HG02943 (cell line): ENCODE data around the gene RSPO1.
"Not testable (repeated sequence)": the region's sequence is repeated elsewhere in the genome, so short reads cannot be mapped to it uniquely, and the experiment has no call there.

Experiments
- ATAC-seq: cut with Tn5 transposase; IDR thresholded peaks from one replicate; pipeline ENCODE4 v1.9.1; 2021; ENCODE audit warnings: mild to moderate bottlenecking, low read depth, moderate library complexity; ENCODE audit not compliant: unreplicated experiment

RSPO1 gene, protein sequence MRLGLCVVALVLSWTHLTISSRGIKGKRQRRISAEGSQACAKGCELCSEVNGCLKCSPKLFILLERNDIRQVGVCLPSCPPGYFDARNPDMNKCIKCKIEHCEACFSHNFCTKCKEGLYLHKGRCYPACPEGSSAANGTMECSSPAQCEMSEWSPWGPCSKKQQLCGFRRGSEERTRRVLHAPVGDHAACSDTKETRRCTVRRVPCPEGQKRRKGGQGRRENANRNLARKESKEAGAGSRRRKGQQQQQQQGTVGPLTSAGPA

DNA sequence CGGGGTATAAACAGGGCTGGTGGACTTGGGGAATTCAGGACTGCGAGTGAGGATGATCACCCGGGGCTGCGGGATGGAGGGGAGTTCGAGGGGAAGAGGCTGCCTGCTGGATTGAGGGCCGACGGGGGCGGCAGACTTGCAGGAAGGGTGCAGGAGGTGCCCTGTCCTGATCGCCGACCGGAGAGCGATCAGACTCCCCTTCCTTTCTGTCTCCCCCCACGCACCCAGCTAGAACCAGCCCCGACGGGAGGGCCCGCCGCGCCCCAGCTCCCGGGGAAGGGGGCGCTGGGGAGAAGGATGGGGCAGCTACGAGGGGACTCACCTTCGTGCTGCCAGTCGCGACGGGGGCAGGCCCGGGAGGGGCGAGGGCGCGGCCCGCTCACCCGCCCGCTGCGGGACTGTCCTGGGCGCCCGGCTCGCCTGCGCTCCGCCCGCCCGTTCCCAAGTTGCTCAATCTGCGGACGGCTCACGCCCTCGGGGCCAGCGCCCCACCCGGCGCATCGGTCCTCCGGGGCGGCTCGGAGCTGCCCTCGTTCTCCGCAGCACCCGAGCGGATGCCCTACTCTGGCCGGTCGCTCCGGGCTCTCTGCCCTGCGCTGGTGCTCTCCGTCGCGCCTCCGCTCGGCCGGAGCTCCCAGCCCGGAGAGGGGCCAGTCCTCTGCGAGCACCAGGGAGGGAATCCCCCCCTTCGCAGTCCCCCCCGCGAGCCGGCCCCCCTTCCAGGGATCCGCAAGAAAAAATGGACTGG is at the start of gene RSPO1:
Gene RSPO1, minus strand, starts transcription at position 649 of the 748 bp plus-strand sequence. CDS start 5,231 bp downstream, outside the sequence.
- no peak for ATAC-seq

DNA sequence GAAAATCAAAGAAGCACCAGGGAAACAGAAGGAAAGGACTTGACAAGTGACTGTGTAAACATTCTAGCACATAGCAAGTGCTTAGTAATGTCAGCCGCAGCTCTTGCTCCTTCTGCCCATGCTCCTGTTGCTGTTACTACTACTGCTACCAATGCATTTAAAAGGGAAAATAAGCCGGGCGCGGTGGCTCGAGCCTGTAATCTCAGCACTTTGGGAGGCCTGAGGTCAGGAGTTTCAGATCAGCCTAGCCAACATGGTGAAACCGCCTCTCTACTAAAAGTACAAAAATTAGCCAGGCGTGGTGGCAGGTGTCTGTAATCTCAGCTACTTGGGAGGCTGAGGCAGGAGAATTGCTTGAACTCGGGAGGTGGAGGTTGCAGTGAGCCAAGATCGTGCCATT is 49.5 kb upstream of the RSPO1 start:
- not testable (repeated sequence) for ATAC-seq

DNA sequence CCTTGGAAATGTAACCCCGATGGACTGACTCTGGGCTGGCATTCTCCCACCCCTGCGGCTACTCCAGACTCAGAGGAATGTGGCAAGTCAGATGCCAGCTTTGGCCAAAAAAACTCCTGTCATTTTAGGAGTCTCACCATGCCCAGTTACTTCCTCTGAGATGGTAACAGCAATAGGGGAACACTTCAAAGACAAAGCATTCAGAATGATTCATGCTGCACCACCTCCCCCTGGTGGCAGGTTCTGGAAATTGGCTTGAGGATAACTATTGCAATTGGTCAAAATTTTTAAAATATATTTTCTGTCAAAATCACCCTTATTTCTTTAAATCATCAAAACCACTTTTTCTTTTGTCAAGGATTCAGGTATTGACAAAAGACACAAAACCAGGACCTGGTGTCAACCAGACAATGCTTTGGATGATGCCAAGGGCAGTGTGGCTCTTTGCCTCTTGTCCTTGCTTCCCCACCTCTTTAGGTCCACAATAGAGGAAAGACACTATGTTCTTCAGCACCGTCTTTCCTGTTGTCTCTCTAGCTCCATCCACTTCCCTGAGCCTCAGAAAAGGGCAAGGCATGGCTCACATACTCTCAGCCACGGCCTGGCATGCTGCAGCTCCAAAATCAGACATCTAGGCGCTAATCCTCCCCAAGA is 47.8 kb upstream of the RSPO1 start:
- ATAC-seq, result no peak

DNA sequence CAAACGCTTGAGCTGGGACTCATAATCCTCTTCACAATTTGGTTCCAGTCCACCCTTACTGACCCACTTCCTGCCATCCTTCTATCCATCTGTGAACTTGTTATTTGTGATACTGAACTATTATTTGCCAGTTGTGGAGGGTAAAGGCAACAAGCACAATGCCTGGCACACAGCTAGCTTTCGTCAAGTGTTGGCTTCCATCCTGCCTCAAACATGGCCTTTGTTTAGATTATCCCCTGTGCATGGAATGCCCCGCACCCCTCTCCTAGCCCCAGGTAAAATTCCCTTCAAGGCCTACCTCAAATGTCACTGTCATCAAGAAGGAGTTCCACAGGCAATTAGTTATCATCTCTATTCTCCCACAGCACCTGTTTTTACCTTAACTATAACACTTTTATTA is 46.2 kb upstream of the RSPO1 start:
- no peak for ATAC-seq

DNA sequence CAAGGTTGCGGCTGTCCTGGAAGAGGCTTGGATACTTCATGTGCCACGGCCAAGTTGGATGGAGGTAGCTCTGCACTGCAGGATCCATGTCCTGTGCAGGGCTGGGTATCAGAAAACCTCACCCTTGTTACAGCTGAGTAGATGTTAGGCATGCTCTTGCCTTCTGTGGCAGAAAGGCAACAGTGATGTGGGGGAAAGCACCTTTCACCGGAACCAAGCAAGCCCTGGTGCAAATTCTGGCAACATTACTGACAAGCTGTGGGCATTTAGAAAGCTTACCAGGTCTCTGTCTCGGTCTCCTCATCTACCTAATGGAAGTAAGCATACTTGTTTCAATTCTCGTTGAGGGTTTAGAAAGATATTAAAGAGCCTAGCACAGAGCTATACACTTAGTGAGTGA is 43.1 kb upstream of the RSPO1 start:
- no peak for ATAC-seq

DNA sequence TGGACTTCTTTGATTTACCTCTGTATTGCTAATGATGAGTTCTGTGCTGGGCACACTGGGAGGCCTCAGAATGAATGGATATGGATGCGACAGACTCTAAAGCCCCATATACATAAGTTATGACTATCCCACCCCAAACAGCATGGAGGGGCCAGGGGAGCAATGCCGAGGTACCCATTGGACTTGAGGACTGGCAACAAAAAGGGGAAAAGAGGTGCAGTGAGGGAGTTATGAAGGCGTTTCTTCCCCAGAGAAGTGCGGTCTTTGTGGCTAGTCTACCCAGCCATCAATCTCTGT is 42.4 kb upstream of the RSPO1 start:
- no peak for ATAC-seq

DNA sequence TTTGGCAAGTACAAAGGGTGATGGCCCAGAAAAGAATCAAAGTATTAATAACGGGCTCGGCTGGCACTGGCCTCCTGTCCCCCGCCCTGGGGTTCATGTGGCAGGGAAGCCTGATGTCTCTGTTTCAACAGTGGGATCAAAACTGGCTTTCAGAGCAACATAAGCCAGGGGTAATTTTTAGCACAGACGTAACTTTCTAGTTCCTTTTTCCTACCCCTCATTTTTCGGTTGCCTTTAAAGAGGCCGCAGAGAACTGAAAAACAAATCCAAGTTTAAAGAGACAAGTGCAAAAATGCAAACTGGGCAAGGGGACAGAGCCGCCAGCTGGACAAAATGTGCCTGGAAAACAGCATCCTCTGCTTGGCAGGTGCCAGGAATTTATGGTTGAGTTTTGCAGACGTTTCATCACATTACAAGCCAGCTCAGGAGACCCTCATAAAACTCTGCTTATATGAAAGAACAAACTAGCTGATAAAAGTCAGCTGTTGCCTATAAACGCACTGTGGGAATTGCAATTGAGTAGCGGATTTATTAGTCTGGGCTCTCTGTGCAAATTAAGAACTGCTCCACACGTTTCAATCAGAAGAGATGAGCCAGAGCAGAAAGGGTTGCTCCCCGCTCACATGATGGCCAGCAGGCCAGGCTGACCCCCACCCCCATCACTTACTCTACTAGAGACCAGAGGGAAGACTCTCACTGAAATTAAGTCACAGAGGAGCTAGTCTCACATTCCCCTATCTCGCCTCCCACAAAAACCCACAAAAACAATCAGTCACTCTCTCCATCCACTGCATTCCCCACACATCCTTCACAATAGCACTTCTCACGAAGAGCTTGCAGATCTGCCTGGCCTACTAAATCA is 41.8 kb upstream of the RSPO1 start:
- ATAC-seq, result no peak

DNA sequence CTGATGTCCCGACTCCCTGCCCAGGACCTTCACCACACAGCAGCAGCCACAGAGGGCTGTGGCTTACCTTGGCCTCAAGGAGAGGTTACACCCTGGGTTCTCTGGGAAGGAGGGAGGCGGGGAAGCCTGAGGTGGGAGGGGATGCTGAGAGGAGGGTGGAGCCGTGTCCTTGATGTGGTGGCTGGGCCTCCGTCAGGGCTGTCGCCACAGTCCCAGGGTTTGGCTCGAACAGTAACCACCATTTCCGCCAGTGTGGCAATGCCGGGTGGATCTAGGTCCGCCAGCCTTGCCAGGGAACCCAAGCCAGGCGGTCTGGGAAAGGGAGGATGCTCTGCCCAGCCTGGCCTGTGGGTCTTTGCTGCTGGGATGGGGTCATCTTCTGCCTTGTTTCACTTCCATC is 39.2 kb upstream of the RSPO1 start:
- no peak for ATAC-seq

DNA sequence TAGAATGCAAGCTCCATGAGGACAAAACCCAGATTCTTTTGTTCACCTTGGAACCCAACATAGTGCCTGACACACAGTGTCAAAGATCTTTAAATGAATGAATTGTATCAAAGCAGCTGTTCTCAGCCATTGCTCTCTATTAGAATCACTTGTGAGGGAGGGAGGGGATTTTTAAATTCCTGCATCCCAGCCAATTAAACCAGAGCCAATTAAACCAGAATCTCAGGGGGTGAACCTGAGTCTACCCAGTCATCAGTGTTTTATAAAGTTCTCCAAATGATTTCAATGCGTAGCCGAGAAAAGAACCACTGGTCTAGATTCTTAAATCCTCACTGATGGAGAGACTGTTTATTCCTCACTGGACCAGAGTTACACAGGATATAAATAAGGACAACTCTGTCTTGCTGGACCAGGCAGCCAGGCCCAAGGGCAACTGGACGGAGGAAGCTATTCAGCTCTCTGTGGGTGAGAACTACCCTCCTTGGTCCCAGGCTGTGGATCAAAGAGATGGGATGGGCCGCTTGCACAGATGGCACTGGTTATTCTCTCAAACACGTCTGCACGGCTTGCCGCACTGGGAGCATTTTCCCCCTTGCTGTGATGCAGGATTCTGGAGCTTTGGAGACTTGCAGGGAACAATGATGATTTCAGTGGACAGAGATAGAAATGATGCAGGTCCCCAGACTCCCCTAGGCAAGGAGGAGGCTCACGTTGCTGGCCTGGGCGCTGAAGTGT is 37.6 kb upstream of the RSPO1 start:
- no peak for ATAC-seq

DNA sequence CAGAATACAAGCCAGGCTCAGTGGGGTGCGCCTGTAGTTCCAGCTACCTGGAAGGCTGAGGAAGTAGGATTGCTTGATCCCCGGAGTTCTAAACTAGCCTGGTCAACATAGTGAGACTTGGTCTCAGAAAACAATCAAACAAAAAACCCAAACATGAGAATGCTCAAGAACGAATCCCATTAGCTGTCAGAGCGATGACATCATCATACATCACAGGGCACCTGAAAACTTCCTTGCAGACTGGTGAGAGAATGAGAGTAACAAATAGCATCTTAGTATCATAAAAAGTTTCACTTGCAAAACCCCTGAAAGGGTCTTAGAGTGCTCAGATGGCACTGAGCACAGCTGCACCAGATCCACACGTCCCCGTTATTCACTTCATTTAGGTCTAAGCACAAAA is 36.6 kb upstream of the RSPO1 start:
- ATAC-seq, result no peak

DNA sequence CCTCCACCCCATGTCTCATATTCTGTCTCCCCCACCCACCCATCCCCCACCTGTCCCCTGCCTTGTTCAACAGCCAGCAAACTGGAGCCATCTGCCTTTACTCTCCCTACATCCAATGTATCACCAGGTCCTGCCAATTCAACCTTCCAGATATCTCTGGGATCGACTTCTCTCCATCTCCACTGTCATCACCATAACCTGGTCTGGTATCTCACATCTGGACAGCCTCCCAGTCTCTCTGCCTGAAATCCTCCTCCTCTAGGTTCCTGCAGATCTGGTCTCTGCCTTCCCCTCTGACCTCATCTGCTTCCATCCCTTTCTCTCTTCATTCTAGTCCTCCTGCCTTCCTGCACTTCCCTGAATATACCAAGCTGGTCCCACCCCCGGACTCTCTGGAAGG is 35.4 kb upstream of the RSPO1 start:
- ATAC-seq, result no peak

DNA sequence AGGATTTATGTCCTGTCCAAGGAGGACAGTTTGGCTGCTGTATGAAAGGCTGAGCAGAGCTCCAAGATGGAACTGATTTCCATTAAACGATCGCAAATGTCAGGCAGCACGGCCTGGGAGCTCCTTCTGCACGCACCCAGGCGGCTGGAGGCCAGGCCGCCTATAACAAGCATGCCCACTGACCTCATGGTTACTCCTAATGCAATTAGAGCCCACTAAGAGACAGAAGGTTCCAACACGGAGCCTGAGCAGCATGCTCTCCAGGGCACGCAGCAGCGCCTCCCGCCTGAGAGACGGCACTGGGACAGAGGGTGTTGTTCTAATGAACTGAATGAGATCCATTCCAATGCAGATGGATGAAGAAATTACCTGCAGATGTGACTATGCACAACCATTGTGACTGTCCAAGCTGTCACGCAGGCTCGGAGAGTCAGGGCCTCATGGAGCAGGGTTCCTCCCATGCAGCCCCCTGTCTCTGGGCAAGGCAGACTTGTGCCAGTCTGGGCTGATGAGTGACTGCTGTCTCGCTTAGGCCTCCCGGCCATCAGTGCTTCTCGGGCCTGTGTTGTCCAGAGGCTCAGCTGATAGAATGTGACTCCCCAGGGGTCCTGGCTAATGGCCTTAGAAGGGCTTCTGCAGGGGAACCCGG is 32.5 kb upstream of the RSPO1 start:
- ATAC-seq, result no peak

DNA sequence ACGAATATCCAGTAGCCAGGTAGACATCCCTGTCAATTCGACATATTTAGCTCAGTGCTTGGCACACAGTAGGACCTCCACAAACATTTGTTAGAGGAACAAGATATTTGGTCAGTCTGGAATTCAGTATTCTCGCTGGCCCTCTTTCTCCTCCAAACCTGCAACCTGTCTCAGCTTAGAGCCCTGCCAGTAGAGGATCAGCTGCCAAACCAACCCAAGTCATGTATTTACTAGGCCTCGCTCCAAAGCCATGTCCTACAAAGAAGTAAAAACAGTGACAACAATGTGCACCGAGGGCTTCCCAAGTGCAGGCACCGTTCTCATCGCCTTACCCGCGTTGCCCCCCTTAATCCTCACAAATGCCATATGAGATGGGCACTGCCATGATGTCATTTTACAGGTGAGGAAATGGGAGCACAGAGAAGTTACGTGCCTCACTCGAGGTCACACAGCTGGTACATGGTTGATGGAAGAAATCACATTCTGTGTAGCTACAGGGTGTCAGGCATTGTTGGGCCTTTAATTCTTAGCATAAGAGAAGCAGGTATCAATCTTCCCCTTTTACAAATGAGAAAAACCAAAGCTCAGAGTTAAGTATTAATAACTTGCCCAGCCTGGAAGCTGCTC is 31.7 kb upstream of the RSPO1 start:
- ATAC-seq, result no peak

DNA sequence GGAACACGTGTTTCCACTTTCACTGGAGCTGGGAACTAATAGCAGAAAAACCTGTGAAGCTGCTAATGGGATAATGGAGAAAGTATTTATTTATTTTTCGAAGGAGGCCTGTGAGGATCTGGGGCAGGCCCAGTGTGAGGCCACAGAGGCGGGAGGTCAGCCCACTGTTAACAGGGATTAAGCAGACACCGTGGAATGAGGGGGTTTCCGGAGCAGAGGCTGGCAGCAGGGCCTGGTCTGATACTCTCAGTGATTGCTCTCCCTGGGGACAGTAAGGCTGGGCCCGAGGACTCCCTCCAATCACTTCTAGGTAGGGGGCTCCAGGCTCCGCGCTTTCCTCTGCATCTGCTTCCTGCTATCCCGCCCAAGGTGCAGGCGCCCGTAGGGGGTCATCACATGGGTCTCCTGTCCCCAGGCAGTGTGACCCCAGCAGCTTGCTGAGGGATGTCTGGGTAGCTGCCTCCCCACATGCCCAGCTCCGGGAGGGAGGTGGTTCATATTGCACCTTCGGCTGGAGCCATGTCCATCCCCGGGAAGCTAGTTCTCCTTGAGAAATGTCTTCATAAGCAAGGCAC is 28.8 kb upstream of the RSPO1 start:
- no peak for ATAC-seq

DNA sequence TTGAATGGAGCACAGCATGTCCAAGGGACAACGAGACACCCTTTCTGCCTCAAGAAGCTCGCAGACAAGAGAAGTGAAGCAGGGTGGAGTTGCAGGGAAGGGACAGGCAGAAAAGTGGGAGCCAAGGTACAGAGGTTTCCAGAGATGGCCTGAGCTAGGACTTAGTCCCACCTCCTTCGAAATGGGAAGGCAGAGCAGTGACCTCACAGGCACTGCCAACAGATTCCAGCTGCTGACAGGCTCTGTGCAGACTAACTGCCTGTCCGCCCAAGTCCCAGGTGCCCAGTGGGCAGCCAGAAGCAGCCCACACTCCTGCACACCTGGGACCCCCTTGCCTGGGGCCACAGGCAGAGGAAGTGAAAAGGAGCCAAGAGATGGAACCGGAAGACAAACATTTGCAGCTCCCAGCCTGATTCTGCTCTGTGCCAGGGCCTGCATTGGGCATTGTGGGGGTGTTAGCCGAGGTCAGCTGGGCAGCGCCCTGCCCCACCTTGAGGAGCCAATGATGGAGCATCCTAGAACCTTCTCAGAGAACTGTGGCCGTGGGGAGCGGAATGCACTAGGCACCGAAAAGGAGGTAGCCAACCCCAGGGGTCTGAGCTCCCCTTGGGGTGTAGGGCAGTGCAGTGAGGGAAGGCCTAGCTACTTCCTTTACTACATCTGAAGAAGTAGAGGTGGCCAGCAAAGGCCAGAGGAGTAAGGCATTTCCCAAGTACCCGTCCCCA is 27.5 kb upstream of the RSPO1 start:
- ATAC-seq, result no peak

DNA sequence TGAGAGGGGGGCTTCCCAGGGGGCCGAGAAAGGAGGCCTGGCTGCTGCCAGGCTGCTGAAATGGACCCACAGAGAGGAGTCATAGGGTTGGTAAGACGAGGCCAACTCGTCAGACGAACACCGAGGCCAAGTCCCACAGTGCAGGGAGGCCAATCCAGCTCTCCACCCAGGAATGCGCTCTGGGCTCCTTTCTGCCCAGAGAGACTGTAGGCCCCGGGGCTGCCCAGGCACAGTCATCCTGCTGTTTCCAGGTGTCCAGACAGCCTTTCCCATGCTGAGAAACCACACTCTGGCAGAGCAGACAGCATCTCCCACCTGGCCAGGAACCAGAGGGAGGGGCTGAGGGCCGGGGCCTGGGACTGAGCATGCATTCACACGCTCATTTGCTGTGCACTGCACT is 26.7 kb upstream of the RSPO1 start:
- ATAC-seq, result no peak

DNA sequence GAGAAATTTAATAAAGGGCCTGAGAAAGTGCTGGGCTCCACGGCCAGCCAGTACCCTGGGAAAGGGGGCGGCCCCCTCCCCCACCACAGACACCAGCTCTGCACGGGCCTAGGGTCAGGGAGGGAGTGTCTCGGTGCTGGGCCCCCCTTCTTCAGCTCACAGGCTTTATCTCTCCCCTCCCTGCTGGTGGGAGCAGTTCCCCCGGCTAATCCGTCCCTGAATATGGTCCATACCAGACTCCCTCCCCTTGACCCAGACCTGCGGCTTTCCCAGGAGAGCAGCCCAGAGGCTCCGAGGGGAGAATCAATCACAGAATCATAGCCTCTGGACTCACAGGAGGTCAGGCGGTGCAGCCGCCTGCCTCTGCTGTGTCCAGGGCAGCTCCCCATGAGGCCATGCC is 26.0 kb upstream of the RSPO1 start:
- no peak for ATAC-seq

DNA sequence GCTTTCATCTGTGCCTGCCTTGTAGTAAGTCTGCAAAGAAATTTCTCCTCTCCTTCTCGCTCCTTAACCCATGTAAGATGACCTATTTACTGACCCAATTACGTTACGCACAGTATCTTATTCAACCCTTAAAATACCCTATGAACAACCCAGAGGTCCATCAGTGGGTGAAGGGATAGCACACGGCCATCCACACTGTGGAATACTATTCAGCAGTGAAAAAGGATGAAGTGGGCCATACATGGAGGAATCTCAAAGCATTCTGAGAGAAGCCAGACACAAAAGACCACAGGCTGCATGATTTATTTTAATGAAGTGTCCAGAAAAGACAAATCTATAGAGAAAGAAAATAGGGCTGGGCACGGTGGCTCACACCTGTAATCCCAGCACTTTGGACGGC is 23.8 kb upstream of the RSPO1 start:
- no peak for ATAC-seq
